SU-DHL-6 (cell line): ENCODE measurements around the gene TCF4.

Experiments used
- H2AFZ ChIP-seq: fragments of 200-600 bp; sonication (generic); 2 replicates; pipeline ENCODE4 v1.6.1; 2014; ENCODE audit warnings: low read depth, mild to moderate bottlenecking, moderate library complexity, mixed read lengths, antibody characterized with exemption, low read length; ENCODE audit not compliant: severe bottlenecking
- H3F3A ChIP-seq: fragments of 200-600 bp; shearing (Covaris generic); 2 replicates; pipeline ENCODE4 v1.6.0; 2016; ENCODE audit warnings: antibody characterized with exemption, mild to moderate bottlenecking; ENCODE audit not compliant: insufficient read depth
- H3K27ac ChIP-seq: fragments of 200-600 bp; sonication (generic); 2 replicates; pipeline ENCODE4 v1.5.1; 2016; ENCODE audit warnings: low read depth, mild to moderate bottlenecking, low read length, moderate library complexity, mixed read lengths
- H3K27me3 ChIP-seq: fragments of 200-600 bp; sonication (generic), shearing (Covaris generic); 2 replicates; pipeline ENCODE4 v1.6.0; 2014; ENCODE audit warnings: mild to moderate bottlenecking, low read length
- H3K36me3 ChIP-seq: fragments of 200-600 bp; sonication (generic); 2 replicates; pipeline ENCODE4 v1.6.1; 2014; ENCODE audit warnings: mild to moderate bottlenecking, low read length, mixed read lengths
- H3K4me2 ChIP-seq: fragments of 300-600, 200-600 bp; shearing (Covaris generic), sonication (generic); 2 replicates; pipeline ENCODE4 v1.6.0; 2014; ENCODE audit warnings: low read length, low read depth, mild to moderate bottlenecking; ENCODE audit not compliant: poor library complexity, severe bottlenecking
- H3K4me3 ChIP-seq: fragments of 200-600 bp; sonication (generic); 2 replicates; pipeline ENCODE4 v1.5.1; 2014; ENCODE audit warnings: antibody characterized with exemption, low read length, mild to moderate bottlenecking, mixed read lengths; ENCODE audit not compliant: insufficient read depth, poor library complexity, severe bottlenecking
- H3K79me2 ChIP-seq: fragments of 200-600 bp; sonication (generic); 2 replicates; pipeline ENCODE4 v1.6.1; 2014; ENCODE audit warnings: mild to moderate bottlenecking, low read length, moderate library complexity; ENCODE audit not compliant: insufficient read depth
- H3K9ac ChIP-seq: fragments of 200-600 bp; sonication (generic); 2 replicates; pipeline ENCODE4 v1.7.0; 2014; ENCODE audit warnings: mild to moderate bottlenecking, low read length
- H3K9me2 ChIP-seq: fragments of 200-600 bp; sonication (generic); replicated peaks from 2 replicates; pipeline ENCODE4 v1.6.1; 2014; ENCODE audit warnings: low read length; ENCODE audit not compliant: insufficient read depth
- H3K9me3 ChIP-seq: fragments of 200-600 bp; sonication (generic); 2 replicates; pipeline ENCODE4 v1.6.1; 2014; ENCODE audit warnings: low read length, mixed read lengths; ENCODE audit not compliant: insufficient read depth
- H4K20me1 ChIP-seq: fragments of 200-600 bp; sonication (generic); 2 replicates; pipeline ENCODE4 v1.6.1; 2014; ENCODE audit warnings: low read depth, mild to moderate bottlenecking, antibody characterized with exemption, low read length, moderate library complexity, mixed read lengths
- EZH2phosphoT487 ChIP-seq: fragments of 200-600 bp; sonication (generic), shearing (Covaris generic); conservative IDR thresholded peaks from 2 replicates; pipeline ENCODE4 v1.6.1; 2018; ENCODE audit warnings: mild to moderate bottlenecking, antibody characterized with exemption, low read length, moderate library complexity, mixed read lengths
- TF ChIP-seq, protein P1 (sequence below): fragments of 200-600 bp; sonication (generic); IDR thresholded peaks from one replicate; pipeline ENCODE4 v1.5.1; 2017; ENCODE audit warnings: antibody characterized with exemption, mild to moderate bottlenecking, low read length, moderate library complexity; ENCODE audit not compliant: insufficient read depth, poor library complexity, severe bottlenecking

TCF4 gene

DNA sequence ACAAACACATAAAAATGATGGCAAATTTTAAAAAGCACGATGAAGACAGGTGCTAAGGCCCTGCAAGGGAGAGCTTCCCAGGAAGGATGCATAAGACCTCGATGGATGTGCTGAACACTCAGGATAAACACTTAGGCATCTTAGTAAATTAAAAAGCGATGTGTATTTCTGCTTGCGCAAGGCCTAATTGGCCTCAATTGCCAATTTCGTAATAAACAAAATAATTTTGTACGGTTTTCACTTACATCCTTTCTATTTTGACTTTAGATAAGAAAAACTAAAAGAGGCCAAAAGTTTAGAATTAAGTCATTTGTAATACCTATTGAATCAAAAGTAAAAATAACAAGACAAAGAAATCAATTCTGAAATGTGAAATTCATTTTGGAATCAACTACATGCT lies 189.1 kb downstream of the TCF4 start:
- Histone ChIP-seq H3K4me2 (no peak overlapping the region), H3K36me3 (no peaks in the 10 kb centered on the region), H3K79me2 (no peaks in the 10 kb centered on the region)

DNA sequence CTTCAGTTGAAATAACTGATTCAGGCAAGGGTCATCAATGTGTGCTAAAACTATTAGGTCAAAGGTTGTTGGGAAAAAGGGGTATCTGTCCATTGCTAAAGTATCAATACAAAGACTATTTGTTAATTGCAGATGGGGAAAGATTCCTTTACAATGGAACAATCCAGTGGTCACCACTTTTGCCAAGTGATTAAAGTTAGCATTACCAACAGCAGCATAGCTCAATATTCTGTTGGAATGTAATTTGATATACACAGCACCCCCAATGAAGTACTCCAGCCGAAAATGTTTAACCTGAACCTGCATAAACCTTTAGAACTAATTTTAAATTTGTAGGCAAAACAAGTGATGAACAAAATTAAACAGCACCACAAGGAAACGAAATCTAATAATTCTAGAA lies 191.0 kb downstream of the TCF4 start:
- no peak overlapping the region for H3K4me3 ChIP-seq
- H3K9me3 ChIP-seq = no peaks in the 10 kb centered on the region
- H3K27me3 ChIP-seq = no peaks in the 10 kb centered on the region
- no peaks in the 10 kb centered on the region for H3K9me2 ChIP-seq
- H3K4me2 ChIP-seq = no peak overlapping the region
- H3K36me3 ChIP-seq = no peaks in the 10 kb centered on the region
- no peak overlapping the region for H3K9ac ChIP-seq
- H4K20me1 ChIP-seq = no peaks in the 10 kb centered on the region
- H3F3A ChIP-seq = no peaks in the 10 kb centered on the region
- no peak overlapping the region for H3K27ac ChIP-seq
- no peak overlapping the region for H2AFZ ChIP-seq
- no peaks in the 10 kb centered on the region for H3K79me2 ChIP-seq
- TF ChIP-seq EZH2phosphoT487 = no peak
- TF ChIP-seq, protein P1, sequence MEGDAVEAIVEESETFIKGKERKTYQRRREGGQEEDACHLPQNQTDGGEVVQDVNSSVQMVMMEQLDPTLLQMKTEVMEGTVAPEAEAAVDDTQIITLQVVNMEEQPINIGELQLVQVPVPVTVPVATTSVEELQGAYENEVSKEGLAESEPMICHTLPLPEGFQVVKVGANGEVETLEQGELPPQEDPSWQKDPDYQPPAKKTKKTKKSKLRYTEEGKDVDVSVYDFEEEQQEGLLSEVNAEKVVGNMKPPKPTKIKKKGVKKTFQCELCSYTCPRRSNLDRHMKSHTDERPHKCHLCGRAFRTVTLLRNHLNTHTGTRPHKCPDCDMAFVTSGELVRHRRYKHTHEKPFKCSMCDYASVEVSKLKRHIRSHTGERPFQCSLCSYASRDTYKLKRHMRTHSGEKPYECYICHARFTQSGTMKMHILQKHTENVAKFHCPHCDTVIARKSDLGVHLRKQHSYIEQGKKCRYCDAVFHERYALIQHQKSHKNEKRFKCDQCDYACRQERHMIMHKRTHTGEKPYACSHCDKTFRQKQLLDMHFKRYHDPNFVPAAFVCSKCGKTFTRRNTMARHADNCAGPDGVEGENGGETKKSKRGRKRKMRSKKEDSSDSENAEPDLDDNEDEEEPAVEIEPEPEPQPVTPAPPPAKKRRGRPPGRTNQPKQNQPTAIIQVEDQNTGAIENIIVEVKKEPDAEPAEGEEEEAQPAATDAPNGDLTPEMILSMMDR = no peak

More for the DNA sequence above, 189.1 kb downstream of the TCF4 start:
- Histone ChIP-seq H2AFZ (no peak overlapping the region), H3K27ac (no peak overlapping the region), H3K9me2 (no peaks in the 10 kb centered on the region), H3K27me3 (no peaks in the 10 kb centered on the region), H3F3A (no peaks in the 10 kb centered on the region), H3K9me3 (no peaks in the 10 kb centered on the region), H4K20me1 (no peaks in the 10 kb centered on the region), H3K4me3 (no peak overlapping the region), H3K9ac (no peak overlapping the region)
- TF ChIP-seq, protein P1 = no peak
- no peak for TF ChIP-seq EZH2phosphoT487

DNA sequence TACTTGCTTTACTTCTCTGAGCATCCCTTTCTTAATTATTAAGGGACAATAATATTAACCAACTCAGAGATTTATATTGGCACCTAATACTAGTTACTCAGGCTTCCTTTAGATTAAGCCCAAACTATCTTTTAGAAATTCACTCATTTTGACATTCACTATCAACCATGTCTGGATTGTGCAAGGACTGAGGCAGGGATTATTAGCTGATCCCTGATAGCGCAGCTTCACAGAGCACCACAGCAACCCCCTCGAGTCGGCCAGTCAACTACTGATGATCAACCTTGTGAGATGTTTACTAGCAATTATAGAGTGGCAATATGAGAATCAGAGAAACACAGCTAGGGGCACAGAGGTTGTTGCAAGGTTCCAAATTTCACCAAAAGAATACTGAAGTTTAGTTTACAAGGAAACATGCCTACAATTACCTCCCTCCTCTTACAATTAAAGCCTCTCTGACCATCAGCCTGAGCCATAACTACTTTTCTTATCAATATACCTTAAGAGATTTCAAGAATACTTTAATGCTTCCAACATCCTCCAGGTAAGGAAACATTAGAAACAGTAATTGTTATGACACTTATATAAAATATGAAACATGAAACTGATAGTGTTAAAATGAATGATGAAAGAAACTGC lies 191.6 kb downstream of the TCF4 start:
- H3K36me3 ChIP-seq = no peaks in the 10 kb centered on the region
- no peak overlapping the region for H3K4me3 ChIP-seq
- no peaks in the 10 kb centered on the region for H3F3A ChIP-seq
- no peaks in the 10 kb centered on the region for H3K79me2 ChIP-seq
- no peak for TF ChIP-seq EZH2phosphoT487
- TF ChIP-seq, protein P1 = no peak
- no peaks in the 10 kb centered on the region for H3K27me3 ChIP-seq
- H2AFZ ChIP-seq = no peak overlapping the region
- no peaks in the 10 kb centered on the region for H4K20me1 ChIP-seq
- H3K9me3 ChIP-seq = no peaks in the 10 kb centered on the region
- no peak overlapping the region for H3K27ac ChIP-seq
- no peak overlapping the region for H3K9ac ChIP-seq
- H3K9me2 ChIP-seq = no peaks in the 10 kb centered on the region
- H3K4me2 ChIP-seq = no peak overlapping the region
